Activated CD4-positive, CD25-positive, alpha-beta regulatory T cell treated with anti-CD3 and anti-CD28 coated beads, Interleukin-2, amount 50 U/mL, for 72 hours (primary cell): ENCODE measurements around the gene CEP128.
A peak's percentile ranks its signal among the peaks of the same experiment; 100 is the strongest.
"Not testable (repeated sequence)": the region's sequence is repeated elsewhere in the genome, so short reads cannot be mapped to it uniquely, and the experiment has no call there.

ENCODE experiments used
- DNase-seq: peaks from one replicate; pipeline ENCODE4 v3.0.0; 2021

Gene CEP128

GRCh38 chr14:80941241-80942185 lies at the start of gene CEP128:
Gene CEP128 (minus strand): TSS chr14:80941738.
- DNase-seq, result peak; percentile 80

DNA sequence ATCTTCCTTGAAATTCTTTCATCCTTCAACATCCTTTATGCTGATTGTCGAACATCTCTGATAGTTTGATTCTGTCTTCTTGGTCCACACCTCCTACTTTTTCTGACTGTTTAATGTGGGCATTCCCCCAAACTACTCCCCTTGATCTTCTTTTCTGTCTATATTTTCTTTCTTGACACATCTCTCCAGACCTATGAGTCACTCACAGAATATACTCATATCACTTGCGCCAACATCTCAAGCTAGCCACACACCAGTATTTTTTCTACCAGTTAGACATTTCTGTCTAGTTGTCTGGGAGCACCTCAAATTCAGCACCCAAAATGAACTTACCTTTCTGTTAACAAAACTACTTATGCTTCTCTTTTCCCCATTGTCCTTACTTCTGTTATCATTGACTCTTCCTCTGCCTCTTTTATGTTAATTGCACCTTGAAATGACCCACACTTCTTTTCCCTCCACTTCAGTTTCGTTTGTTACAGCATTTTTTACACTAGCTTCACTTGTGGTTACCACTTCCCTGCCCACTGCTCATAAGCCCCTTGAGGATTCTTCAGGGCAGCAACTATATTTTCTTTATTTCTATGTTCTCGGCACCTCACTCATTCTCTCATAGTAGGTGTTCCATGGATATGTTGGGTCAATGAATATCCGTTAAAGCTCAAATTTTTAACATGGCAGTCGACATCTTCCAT lies 47.3 kb upstream of the CEP128 start:
- no peak for DNase-seq

DNA sequence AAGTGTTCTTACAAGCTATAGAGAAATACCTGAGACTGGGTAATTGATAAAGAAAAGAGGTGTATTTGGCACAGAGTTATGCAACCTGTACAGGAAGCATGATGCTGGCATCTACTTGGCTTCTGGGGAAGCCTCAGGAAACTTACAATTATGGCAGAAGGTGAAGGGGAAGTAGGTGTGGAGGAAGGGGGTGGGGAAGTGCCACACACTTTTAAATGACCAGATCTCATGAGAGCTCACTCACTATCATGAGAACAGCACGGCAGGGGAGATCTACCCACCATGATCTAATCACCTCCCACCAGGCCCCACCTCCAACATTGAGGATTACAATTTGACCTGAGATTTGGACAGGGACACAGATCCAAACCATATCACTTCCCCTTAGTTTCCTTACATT lies 46.7 kb upstream of the CEP128 start:
- DNase-seq, result no peak

DNA sequence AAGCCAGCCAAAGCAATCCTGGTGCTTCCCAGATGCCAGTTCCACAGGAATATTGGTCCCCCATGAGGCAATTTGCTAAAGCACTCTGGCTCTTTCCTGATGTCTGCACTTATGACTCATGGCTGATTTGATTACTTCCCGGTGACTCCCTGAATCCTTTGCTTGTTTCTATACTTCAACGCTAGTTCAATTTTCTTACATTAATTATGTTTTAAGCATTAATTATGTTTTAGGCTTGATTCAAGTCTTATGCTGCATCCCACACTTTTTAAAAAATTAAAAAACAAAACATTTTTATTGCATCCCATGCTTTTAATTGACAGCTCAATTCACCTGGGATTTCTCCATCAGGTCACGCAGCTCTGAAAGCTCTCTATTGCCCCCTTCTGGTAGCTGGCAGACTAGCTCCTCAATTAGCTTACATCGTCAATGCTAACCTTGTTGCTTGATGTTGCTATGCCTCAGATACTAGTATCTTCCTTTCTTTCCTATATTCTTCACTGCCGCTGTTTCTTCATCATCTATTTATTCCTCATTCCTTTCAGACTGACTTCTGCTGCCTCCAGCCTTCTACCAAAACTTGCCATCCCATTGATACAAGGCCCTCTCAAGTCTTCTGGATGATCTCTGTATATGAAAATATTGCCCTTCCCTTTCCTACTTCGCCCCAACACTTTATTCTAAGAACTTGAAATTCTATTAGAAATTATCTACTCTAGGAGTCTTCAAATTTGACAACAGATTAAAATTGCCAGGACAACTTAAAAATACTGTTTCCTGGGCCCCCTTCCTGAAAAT lies 45.9 kb upstream of the CEP128 start:
- DNase-seq, result peak; percentile 53

- no peak for DNase-seq
Measured at GRCh38 chr14:80982711-80983110, 41.2 kb upstream of the CEP128 start.

GRCh38 chr14:80981673-80982072 lies 40.1 kb upstream of the CEP128 start:
- no peak for DNase-seq

GRCh38 chr14:80981156-80981555 lies 39.6 kb upstream of the CEP128 start:
- DNase-seq, result no peak

DNA sequence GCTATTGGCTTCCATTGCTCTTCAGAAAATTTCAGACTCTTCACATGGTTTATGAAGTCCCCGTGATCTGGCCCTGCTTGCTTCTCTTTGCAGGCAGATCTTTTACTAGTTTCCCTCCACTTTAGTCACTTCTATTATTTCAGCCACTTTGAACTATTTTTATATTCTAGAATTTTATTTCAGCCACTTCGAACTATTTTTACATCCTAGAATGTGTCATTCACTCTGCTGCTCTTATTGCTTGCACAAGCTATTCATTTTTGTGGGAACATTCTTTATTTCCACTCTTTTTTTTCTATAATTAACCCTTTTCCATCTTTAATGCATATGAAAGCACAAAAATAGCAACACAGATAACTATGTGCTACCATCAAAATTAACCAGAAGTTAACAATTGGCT lies 38.4 kb upstream of the CEP128 start:
- DNase-seq, result no peak

GRCh38 chr14:80978403-80978802 lies 36.9 kb upstream of the CEP128 start:
- DNase-seq, result no peak

- no peak for DNase-seq
Measured at GRCh38 chr14:80977221-80977620, 35.7 kb upstream of the CEP128 start.

- no peak for DNase-seq
Measured at GRCh38 chr14:80974679-80975078, 33.1 kb upstream of the CEP128 start.

DNA sequence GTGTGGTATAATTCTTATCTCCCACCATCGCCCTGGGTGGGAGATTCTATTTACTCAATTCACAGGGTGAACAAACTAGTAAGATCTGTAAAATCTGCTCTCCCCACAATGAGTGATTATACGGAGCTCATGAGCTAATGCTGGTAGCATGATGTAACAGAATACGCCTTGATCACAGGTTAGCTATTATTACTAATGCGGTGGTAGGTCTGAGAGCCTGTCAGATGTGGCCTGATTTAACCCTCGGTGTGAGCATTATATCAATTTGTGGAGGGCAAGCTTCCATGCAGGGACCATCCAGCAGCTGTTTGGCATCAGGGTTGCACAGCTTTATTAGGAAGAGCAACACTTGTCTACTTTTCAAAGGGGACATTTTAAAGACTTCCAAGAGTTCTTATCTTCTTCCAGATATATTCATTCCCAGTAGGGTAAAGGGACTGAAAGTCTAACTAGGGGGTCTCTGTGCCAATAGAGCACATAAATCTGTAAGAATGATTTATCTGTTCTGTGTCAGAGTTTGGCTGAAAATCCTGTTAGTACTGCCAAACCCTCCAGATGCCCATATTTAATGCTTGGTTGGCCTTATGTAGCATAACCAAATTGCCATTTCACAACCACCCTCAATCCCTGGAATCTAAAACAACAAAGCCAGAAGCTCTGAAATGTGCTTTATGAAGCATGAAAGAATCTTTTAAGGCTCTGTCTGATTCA lies 32.5 kb upstream of the CEP128 start:
- DNase-seq, result no peak

GRCh38 chr14:80965037-80965436 lies 23.5 kb upstream of the CEP128 start:
- no peak for DNase-seq

GRCh38 chr14:80959496-80959895 lies 18.0 kb upstream of the CEP128 start:
- DNase-seq, result peak; percentile 44

GRCh38 chr14:80958939-80959338 lies 17.4 kb upstream of the CEP128 start:
- no peak for DNase-seq

- no peak for DNase-seq
Measured at GRCh38 chr14:80958226-80958625, 16.7 kb upstream of the CEP128 start.

DNA sequence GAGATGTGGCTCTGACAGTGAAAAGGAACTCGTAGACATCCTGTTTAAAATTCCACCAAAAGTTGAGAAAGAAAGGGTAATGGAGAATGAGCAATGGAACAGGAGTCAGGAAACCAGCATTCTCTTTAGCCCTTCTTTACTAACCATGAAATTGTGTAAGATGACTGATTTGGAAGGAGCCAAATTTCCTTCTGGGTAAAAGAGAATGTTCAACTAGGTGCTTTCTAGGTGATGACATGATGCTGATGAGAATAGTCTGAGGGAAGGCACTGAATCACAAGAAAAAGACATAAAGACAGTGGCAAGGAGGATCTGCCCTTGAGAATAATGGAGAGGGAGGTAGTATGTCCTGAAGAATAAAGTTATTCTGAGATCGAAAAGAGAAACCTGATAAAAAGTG lies 16.1 kb upstream of the CEP128 start:
- no peak for DNase-seq

DNA sequence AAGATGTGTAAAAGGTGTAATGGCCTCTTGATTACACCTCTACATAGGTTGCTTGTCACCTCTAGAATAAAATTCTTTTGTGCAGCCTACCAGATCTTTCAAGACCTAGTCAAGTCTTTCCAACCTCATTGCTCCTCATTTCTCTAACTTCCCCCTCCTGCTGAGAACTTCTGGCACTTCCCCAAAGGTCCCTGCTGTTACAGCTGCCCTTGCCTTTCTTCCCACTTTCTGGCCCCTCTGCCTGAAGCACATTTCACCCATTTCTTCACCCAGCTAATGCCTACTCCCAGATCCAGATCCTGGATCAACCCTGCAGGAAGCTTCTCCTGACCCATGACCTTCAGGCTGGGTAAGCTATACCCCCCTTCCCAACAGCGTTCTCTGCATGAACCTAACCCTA lies 15.4 kb upstream of the CEP128 start:
- no peak for DNase-seq

DNA sequence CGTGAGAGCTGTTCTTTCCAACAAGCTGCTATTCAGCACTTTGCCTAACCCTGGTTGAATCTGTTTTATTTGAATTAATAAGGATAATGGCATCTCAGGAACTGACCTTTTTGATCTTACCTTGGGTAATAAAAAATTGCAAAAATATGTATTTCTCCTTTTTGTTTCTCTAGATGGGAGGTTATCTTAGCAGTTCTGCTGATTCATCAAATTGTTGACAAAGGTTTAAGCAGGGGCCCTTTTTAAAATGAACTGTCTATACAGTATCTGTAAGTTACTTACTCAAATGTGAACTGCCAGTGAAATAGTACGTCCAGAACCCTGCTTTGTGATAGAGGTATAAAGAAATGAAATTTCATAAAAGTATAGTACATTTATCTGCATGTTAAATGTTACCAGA lies 14.6 kb upstream of the CEP128 start:
- no peak for DNase-seq

GRCh38 chr14:80955416-80955941 lies 13.9 kb upstream of the CEP128 start, which contains the start of gene TSHR:
Gene TSHR (plus strand): TSS chr14:80955621. CDS start chr14:80955681, 60 bp downstream.
- DNase-seq, result peak; percentile 42

DNA sequence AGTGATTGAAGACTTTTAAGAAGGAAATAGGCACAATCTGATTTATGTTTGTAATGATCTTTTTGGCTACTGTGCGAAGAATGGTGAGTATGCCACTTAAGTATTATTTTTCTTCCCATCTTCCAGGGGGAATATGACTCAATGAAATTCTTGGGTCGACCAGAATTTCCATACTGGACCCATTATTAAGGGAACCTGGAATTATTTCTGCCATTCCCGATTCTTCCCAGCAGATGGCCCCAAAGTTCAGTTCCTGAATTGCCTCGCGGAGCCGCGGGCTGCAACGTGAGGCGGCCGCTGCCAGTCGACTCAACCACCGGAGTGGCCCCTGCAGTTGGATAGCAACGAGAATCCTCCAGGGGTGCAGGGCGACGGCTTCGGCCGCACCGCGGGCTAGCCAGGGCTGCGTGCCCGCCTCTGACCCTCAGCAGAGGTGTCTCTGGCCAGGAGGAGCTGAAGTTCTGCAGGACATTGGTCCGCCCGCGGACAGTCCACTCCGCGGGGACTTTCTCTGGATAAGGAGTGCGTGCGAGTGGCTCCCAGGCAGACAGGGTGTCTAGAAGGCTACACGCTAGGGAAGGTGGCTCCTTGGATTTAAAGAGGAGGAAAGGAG lies 13.3 kb upstream of the CEP128 start:
- peak; percentile 73 for DNase-seq

GRCh38 chr14:80953211-80953610 lies 11.7 kb upstream of the CEP128 start:
- DNase-seq, result not testable (repeated sequence)
